ENCODE measurements around the gene MED14.

The MED14 gene

GRCh38 chrX:40746521-40746920, 11.2 kb upstream of the MED14 start:
- TF ChIP-seq, protein P1, sequence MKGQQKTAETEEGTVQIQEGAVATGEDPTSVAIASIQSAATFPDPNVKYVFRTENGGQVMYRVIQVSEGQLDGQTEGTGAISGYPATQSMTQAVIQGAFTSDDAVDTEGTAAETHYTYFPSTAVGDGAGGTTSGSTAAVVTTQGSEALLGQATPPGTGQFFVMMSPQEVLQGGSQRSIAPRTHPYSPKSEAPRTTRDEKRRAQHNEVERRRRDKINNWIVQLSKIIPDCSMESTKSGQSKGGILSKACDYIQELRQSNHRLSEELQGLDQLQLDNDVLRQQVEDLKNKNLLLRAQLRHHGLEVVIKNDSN (IDR thresholded peaks at IDR 0.05), result no peak
- TF ChIP-seq TEAD4 (IDR thresholded peaks at IDR 0.05) (no peak), NFIC (IDR thresholded peaks at IDR 0.05) (no peak)

DNA sequence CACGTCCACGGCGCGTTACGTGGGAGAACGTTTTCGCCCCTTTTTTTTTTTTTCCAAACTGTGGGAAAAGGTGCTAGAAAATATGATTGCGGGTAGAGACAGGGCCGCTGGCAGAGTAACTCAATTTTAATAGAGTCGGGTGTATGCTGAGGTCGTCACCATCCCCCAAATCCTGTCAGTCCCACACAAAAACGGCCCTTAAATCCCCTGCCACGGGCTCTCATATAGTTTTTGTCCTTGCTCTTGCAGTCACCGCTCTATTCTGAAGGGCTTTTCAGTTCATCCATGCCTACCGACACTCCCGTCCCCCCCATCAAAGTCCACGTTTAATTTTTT, 796 bp upstream of the MED14 start:
- TF ChIP-seq YY1 (IDR thresholded peaks at IDR 0.05; ENCODE audit: low read depth) (no peak), NFIC (IDR thresholded peaks at IDR 0.05) (no peak), EGR1 (IDR thresholded peaks at IDR 0.05) (no peak), CEBPB (IDR thresholded peaks at IDR 0.05) (no peak)

DNA sequence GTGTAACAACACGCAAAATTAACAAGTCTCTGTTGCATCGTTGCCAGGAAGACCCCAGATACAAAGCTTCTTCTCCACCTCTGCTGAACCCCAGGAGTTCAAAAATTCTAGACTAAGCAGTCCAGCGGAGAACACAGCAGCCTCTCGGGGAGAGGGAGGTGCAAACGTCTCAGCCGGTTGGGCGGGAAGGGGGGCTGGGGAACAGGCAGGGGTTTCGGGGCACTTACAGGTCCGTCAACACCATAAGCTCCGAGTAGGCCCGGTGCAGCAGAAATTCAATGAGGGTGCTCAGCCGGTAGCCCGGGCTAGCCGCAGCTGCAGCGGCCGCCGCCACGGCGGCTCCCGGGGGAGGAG, 394 bp downstream of the MED14 start:
- no peak for TF ChIP-seq TAF1 (IDR thresholded peaks at IDR 0.05; ENCODE audit: low read depth)
- TF ChIP-seq ZBTB7A (IDR thresholded peaks at IDR 0.05; ENCODE audit: low read depth), result no peak
- TF ChIP-seq FOXM1 (IDR thresholded peaks at IDR 0.05; ENCODE audit: borderline replicate concordance, low read depth), result no peak
- TF ChIP-seq EGR1 (IDR thresholded peaks at IDR 0.05), result no peak
- TF ChIP-seq CREB1 (IDR thresholded peaks at IDR 0.05; ENCODE audit: low read depth), result no peak
- TF ChIP-seq NFIC (IDR thresholded peaks at IDR 0.05), result no peak
- no peak for TF ChIP-seq TCF12 (IDR thresholded peaks at IDR 0.05; ENCODE audit: low read depth)
- no peak for TF ChIP-seq CEBPB (IDR thresholded peaks at IDR 0.05)
- no peak for TF ChIP-seq EP300 (IDR thresholded peaks at IDR 0.05; ENCODE audit: borderline replicate concordance)
- TF ChIP-seq, protein P2, sequence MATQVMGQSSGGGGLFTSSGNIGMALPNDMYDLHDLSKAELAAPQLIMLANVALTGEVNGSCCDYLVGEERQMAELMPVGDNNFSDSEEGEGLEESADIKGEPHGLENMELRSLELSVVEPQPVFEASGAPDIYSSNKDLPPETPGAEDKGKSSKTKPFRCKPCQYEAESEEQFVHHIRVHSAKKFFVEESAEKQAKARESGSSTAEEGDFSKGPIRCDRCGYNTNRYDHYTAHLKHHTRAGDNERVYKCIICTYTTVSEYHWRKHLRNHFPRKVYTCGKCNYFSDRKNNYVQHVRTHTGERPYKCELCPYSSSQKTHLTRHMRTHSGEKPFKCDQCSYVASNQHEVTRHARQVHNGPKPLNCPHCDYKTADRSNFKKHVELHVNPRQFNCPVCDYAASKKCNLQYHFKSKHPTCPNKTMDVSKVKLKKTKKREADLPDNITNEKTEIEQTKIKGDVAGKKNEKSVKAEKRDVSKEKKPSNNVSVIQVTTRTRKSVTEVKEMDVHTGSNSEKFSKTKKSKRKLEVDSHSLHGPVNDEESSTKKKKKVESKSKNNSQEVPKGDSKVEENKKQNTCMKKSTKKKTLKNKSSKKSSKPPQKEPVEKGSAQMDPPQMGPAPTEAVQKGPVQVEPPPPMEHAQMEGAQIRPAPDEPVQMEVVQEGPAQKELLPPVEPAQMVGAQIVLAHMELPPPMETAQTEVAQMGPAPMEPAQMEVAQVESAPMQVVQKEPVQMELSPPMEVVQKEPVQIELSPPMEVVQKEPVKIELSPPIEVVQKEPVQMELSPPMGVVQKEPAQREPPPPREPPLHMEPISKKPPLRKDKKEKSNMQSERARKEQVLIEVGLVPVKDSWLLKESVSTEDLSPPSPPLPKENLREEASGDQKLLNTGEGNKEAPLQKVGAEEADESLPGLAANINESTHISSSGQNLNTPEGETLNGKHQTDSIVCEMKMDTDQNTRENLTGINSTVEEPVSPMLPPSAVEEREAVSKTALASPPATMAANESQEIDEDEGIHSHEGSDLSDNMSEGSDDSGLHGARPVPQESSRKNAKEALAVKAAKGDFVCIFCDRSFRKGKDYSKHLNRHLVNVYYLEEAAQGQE (IDR thresholded peaks at IDR 0.05; ENCODE audit: low read depth), result no peak
- no peak for TF ChIP-seq YY1 (IDR thresholded peaks at IDR 0.05; ENCODE audit: low read depth)
- TF ChIP-seq MAX (IDR thresholded peaks at IDR 0.05), result no peak
- TF ChIP-seq, protein P1 (IDR thresholded peaks at IDR 0.05), result no peak
- no peak for TF ChIP-seq TEAD4 (IDR thresholded peaks at IDR 0.05)
- no peak for TF ChIP-seq RAD21 (IDR thresholded peaks at IDR 0.05; ENCODE audit: low read depth)

- TF ChIP-seq CEBPB (IDR thresholded peaks at IDR 0.05) (no peak), RAD21 (IDR thresholded peaks at IDR 0.05; ENCODE audit: low read depth) (no peak), CREB1 (IDR thresholded peaks at IDR 0.05; ENCODE audit: low read depth) (no peak), TCF12 (IDR thresholded peaks at IDR 0.05; ENCODE audit: low read depth) (no peak), MAX (IDR thresholded peaks at IDR 0.05) (no peak), FOXM1 (IDR thresholded peaks at IDR 0.05; ENCODE audit: borderline replicate concordance, low read depth) (no peak), YY1 (IDR thresholded peaks at IDR 0.05; ENCODE audit: low read depth) (no peak), ZBTB7A (IDR thresholded peaks at IDR 0.05; ENCODE audit: low read depth) (no peak)
- TF ChIP-seq, protein P2 (IDR thresholded peaks at IDR 0.05; ENCODE audit: low read depth), result no peak
- TF ChIP-seq, protein P1 (IDR thresholded peaks at IDR 0.05), result no peak
Measured at GRCh38 chrX:40733706-40734105, 1.6 kb downstream of the MED14 start.

DNA sequence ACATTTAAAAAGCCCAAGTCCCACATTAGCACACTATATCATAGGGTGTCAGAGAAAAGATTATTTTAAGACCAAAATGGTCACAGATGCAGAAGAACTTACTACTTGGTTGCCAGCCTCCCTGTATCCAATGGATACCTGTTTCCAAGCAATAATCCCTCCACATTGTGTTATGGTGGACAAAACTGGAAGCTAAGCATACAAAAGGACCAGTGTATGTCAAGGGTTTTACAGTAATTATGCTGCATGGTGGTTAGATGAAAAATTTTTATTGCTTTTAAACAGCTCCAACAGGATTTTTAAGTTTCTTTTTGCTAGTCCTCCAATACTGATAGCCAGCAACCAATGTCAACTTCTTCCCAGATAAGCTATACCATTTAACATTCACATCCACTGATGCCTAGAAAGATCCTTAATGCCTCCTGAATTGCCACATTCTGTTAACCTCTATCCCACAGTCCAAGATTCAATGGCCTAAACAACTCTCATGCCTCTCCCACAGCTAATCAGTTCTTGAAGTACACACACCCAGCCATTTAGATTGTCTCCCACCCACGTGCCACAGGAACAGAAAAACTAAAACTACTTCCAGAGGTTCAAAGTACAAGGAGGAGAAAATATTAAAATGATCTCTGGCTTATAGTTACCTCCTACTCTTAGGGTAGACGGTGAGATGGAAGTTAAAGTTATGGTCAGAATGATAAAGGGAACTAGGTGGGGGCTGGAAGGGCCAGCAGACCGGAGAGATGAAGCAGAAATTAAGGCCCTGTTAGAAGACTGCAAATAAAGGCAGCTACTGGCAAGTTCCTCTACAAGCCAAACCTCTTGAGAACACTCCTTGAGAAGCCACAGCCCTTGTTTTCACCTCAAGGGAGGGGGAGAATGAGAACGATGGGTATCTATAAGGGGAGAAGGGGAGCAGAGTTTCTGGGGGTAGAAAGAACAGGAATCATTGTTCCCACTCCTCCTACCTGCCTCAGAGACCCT, 5.5 kb downstream of the MED14 start:
- TF ChIP-seq ZBTB7A (IDR thresholded peaks at IDR 0.05; ENCODE audit: low read depth) (no peak), TEAD4 (IDR thresholded peaks at IDR 0.05) (no peak), FOXM1 (IDR thresholded peaks at IDR 0.05; ENCODE audit: borderline replicate concordance, low read depth) (no peak), YY1 (IDR thresholded peaks at IDR 0.05; ENCODE audit: low read depth) (no peak), MAX (IDR thresholded peaks at IDR 0.05) (no peak), NFIC (IDR thresholded peaks at IDR 0.05) (no peak), CEBPB (IDR thresholded peaks at IDR 0.05) (no peak), EGR1 (IDR thresholded peaks at IDR 0.05) (no peak)
- TF ChIP-seq, protein P2 (IDR thresholded peaks at IDR 0.05; ENCODE audit: low read depth), result no peak
- TF ChIP-seq, protein P1 (IDR thresholded peaks at IDR 0.05), result no peak
